GM19463 (cell line): ENCODE results near the gene C22orf39.
A peak's percentile ranks its signal among the peaks of the same experiment; 100 is the strongest.

ENCODE experiments used
- ATAC-seq: cut with Tn5 transposase; IDR thresholded peaks from one replicate; pipeline ENCODE4 v1.9.1; 2021; ENCODE audit warnings: mild to moderate bottlenecking, moderate library complexity; ENCODE audit not compliant: unreplicated experiment

Gene C22orf39

GRCh38 chr22:19447330-19448075, at the start of gene C22orf39:
Gene C22orf39, minus strand, starts transcription at chr22:19447711. Its CDS starts 23 bp downstream, at chr22:19447688.
- ATAC-seq = peak; percentile 78

GRCh38 chr22:19497245-19497644, 49.7 kb upstream of the C22orf39 start:
- ATAC-seq = no peak

GRCh38 chr22:19496324-19496630, 48.8 kb upstream of the C22orf39 start:
- no peak for ATAC-seq

GRCh38 chr22:19495562-19496323, 48.2 kb upstream of the C22orf39 start:
- ATAC-seq = no peak

GRCh38 chr22:19494676-19495173, 47.2 kb upstream of the C22orf39 start:
- ATAC-seq = no peak

- ATAC-seq = no peak
Observed at GRCh38 chr22:19494001-19494560, 46.6 kb upstream of the C22orf39 start.

- ATAC-seq = no peak
Observed at GRCh38 chr22:19492504-19493174, 45.1 kb upstream of the C22orf39 start.

GRCh38 chr22:19490628-19491230, 43.2 kb upstream of the C22orf39 start:
- no peak for ATAC-seq

GRCh38 chr22:19488884-19489843, 41.7 kb upstream of the C22orf39 start:
- no peak for ATAC-seq

GRCh38 chr22:19488285-19488684, 40.8 kb upstream of the C22orf39 start:
- no peak for ATAC-seq

- ATAC-seq = no peak
Observed at GRCh38 chr22:19483481-19484244, 36.2 kb upstream of the C22orf39 start.

GRCh38 chr22:19482297-19482696, 34.8 kb upstream of the C22orf39 start:
- ATAC-seq = no peak

- ATAC-seq = no peak
Observed at GRCh38 chr22:19480789-19481188, 33.3 kb upstream of the C22orf39 start.

GRCh38 chr22:19480173-19480568, 32.7 kb upstream of the C22orf39 start:
- no peak for ATAC-seq

- peak; percentile 80 for ATAC-seq
Observed at GRCh38 chr22:19479355-19480172, 32.1 kb upstream of the C22orf39 start, which contains the start of gene CDC45. Gene CDC45, plus strand, starts transcription at chr22:19479920. Its CDS starts 49 bp downstream, at chr22:19479969.

- ATAC-seq = peak; percentile 46
Observed at GRCh38 chr22:19478901-19479354, 31.4 kb upstream of the C22orf39 start, which contains the start of gene UFD1. Gene UFD1, minus strand, starts transcription at chr22:19479193. Its CDS starts 108 bp downstream, at chr22:19479085.

GRCh38 chr22:19478045-19478900, 30.8 kb upstream of the C22orf39 start:
- ATAC-seq = no peak
